Anterior cingulate cortex (tissue), 58 donors: Measurements from ENCODE around the gene INSR.

Experiments used
- DNase-seq, 58 donors: peaks; one replicate each; lab custom pipeline; 2025; lab: John Stamatoyannopoulos, UW

INSR gene

DNA sequence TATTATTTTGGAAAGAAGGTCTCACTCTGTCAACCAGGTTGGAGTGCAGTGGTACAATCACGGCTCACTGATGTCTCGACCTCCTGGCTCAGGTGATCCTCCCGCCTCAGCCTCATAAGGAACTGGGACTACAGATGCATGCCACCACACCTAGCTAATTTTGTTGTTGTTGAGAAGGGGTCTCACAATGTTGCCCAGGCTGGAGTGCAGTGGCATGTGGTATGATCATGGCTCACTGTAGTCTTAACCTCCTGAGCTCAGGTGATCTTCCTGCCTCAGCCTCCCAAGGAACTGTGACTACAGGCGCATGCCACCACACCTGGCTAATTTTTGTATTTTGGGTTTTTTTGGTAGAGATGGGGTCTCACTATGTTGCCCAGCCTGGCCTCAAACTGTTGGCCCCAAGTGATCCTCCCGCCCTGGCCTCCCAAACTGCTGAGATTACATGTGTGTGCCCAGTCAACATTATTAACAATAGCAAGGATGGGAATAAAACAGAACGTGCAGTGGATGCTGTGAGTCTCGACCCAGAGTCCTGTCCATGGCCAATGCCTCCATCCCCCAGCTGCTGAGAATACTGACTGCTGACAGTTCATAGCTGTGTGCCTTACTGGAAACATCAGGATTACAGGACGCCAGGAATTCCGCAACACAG lies 230.3 kb downstream of the INSR start:
- DNase-seq: no peak

DNA sequence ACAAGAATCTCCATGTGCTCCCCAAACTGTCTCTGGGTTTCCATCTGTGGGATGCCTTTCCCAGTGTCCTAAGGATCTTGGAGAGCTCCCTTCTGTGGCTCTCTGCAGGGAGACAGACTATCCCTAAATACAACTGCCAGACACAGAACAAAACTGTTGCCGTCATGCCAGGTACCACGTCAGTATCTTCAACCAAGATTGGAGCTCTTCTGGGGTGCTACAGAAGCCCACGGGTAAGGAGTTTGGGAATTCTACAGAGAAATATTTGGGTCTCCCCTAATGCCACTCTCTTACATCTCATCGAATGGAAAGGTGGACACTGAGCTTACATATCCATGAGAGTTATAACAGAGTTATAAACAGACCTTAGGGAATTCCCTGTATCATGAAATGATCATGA lies 230.9 kb downstream of the INSR start:
- DNase-seq: no peak
